MM.1S (cell line): Measurements from ENCODE around the gene POLE.

Experiments used
- CTCF ChIP-seq: fragments of 300-600 bp; sonication (generic); IDR thresholded peaks from 2 replicates; pipeline ENCODE4 v1.5.1; 2016; ENCODE audit warnings: antibody characterized with exemption, low read length, mixed read lengths
- EZH2 ChIP-seq: fragments of 300-600 bp; sonication (generic); optimal IDR thresholded peaks from 2 replicates; pipeline ENCODE3; 2017; ENCODE audit warnings: low read depth, mild to moderate bottlenecking, antibody characterized with exemption, low read length, mixed read lengths
- EZH2phosphoT487 ChIP-seq: fragments of 300-600 bp; sonication (generic); IDR thresholded peaks from 2 replicates; pipeline ENCODE4 v1.6.1; 2018; ENCODE audit warnings: antibody characterized with exemption, low read length

GRCh38 chr12:132638541-132639408, 48.4 kb downstream of the POLE start:
- TF ChIP-seq CTCF: peak; percentile 39
- TF ChIP-seq EZH2: no peak
- TF ChIP-seq EZH2phosphoT487: no peak
